Astrocyte of the spinal cord (primary cell): Measurements from ENCODE around the gene RASGRP1.

Experiments used
- DNase-seq: peaks from one replicate; pipeline ENCODE4 v3.0.0; 2011; ENCODE audit warnings: low read depth, low spot score
- H3K4me3 ChIP-seq: 2 replicates; pipeline ENCODE4 v1.5.1; 2011; ENCODE audit warnings: low read depth, mild to moderate bottlenecking, low read length, moderate library complexity
- in situ Hi-C: cut with HindIII; loops from 2 replicates; pipeline ENCODE4 v1.10.0; 2017; ENCODE audit warnings: low sequenced_read_pairs
- TF ChIP-seq, protein P1 (sequence below): IDR thresholded peaks from 2 replicates; pipeline ENCODE4 v1.5.1; 2012; ENCODE audit warnings: low read depth, mild to moderate bottlenecking, low read length, inconsistent platforms

RASGRP1 gene

GRCh38 chr15:38458646-38459045, 106.0 kb downstream of the RASGRP1 start:
- no peak for DNase-seq
- in situ Hi-C loops, result no loop called here

GRCh38 chr15:38455092-38455491, 109.5 kb downstream of the RASGRP1 start:
- DNase-seq, result peak; percentile 5
- TF ChIP-seq, protein P1, sequence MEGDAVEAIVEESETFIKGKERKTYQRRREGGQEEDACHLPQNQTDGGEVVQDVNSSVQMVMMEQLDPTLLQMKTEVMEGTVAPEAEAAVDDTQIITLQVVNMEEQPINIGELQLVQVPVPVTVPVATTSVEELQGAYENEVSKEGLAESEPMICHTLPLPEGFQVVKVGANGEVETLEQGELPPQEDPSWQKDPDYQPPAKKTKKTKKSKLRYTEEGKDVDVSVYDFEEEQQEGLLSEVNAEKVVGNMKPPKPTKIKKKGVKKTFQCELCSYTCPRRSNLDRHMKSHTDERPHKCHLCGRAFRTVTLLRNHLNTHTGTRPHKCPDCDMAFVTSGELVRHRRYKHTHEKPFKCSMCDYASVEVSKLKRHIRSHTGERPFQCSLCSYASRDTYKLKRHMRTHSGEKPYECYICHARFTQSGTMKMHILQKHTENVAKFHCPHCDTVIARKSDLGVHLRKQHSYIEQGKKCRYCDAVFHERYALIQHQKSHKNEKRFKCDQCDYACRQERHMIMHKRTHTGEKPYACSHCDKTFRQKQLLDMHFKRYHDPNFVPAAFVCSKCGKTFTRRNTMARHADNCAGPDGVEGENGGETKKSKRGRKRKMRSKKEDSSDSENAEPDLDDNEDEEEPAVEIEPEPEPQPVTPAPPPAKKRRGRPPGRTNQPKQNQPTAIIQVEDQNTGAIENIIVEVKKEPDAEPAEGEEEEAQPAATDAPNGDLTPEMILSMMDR, result no peak
- H3K4me3 ChIP-seq, result peak overlapping the region; percentile 89
- in situ Hi-C loops, result no loop called here

More at GRCh38 chr15:38458646-38459045, 106.0 kb downstream of the RASGRP1 start:
- H3K4me3 ChIP-seq, result no peak overlapping the region
- TF ChIP-seq, protein P1, result no peak

GRCh38 chr15:38454696-38455090, 109.9 kb downstream of the RASGRP1 start:
- peak overlapping the region; percentile 89 for H3K4me3 ChIP-seq
- DNase-seq, result no peak
- in situ Hi-C loops, result no loop called here
- TF ChIP-seq, protein P1, result no peak

GRCh38 chr15:38453971-38454695, 110.5 kb downstream of the RASGRP1 start, which contains the start of gene FAM98B:
Gene FAM98B (plus strand): TSS chr15:38454127. CDS start chr15:38454162, 35 bp downstream.
- peak; percentile 95 for DNase-seq
- TF ChIP-seq, protein P1, result peak; percentile 6
- H3K4me3 ChIP-seq, result peak within 1 kb of the TSS; percentile 89
- in situ Hi-C loops, result no loop called here

DNA sequence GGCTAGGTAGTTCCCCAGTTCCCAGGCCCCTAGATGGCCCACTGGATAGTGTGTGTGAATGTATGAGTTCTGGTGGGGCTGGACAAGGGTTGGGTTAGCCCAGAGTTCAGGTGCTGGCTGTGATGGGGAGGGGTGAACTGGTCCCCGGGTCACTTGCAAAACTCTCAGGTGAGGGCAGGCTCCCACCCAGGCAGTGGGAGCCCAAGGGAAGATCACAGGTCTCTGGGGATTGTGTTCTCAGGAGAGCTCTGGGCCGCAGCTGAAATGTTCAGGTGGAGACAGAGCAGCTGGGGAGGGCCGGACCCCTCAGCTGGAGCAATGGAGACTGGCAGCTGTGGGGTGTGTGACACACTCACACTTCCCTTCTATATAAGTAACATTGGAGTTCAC, 123.5 kb downstream of the RASGRP1 start:
- in situ Hi-C loops, result no loop called here
- TF ChIP-seq, protein P1, result no peak
- no peak overlapping the region for H3K4me3 ChIP-seq
- DNase-seq, result no peak

DNA sequence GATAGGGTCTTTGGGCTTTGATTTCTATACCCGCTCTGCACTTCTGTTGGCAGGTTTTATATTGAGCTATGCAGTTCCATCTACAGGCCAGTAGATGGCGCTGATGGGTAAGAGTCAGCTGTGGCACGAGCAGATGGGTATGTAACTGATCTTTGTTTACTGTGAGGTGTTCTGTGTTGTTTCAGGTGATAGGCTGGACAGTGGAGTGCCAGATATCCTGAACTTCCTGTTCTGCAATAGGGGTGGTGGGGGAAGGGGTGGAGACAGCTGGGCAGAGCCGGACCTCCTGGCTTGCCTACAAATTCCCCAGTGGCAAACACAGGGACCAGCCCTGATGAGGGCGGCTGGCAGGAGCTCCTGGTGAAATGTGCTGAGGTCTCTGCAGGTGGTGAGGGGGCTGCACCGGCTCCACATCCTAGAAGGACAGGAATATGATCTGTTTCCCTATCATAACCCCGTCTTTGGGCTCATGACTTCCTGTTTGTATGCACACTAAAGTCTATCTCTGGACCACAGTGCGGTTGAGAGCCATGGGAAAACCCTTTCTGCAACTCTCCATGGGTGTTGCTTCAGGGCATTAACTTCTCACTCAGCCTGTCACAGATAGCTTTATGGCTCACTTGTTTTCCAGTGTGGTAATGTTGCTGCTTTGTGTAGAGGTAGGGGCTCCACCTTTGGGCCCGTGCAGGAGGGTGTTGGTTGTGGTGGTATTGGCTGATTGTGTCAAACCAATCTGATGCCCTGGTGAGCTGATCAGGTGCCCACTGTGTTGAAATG, 124.1 kb downstream of the RASGRP1 start:
- no peak overlapping the region for H3K4me3 ChIP-seq
- peak; percentile 55 for DNase-seq
- in situ Hi-C loops, result no loop called here
- TF ChIP-seq, protein P1, result peak; percentile 94
